GM12878 (cell line): Measurements from ENCODE around the gene NUDT1.

Source experiments
- BMI1 ChIP-seq: fragments of 450-650 bp; IDR thresholded peaks from 2 replicates; pipeline ENCODE4 v1.6.1; 2016; ENCODE audit warnings: mild to moderate bottlenecking, moderate library complexity, borderline replicate concordance
- CHD4 ChIP-seq: fragments of 200-600 bp; sonication (generic); IDR thresholded peaks from 2 replicates; pipeline ENCODE4 v1.6.1; 2016; ENCODE audit warnings: mild to moderate bottlenecking
- ESRRA ChIP-seq: IDR thresholded peaks from 2 replicates; pipeline ENCODE4 v1.6.1; 2012; ENCODE audit warnings: mild to moderate bottlenecking, low read length, improper control_type of control experiment
- GABPA ChIP-seq: IDR thresholded peaks from 2 replicates; pipeline ENCODE4 v1.6.1; 2014; ENCODE audit warnings: antibody characterized with exemption, low read depth, mild to moderate bottlenecking, inconsistent platforms
- NFIC ChIP-seq: IDR thresholded peaks from 2 replicates; pipeline ENCODE4 v1.6.1; 2012; ENCODE audit warnings: low read depth, mild to moderate bottlenecking, inconsistent platforms, low read length, moderate library complexity
- NR2C2 ChIP-seq: IDR thresholded peaks from 2 replicates; pipeline ENCODE4 v1.6.1; 2011; ENCODE audit warnings: borderline replicate concordance, low read depth; ENCODE audit not compliant: control insufficient read depth, insufficient read length
- POLR2AphosphoS2 ChIP-seq: IDR thresholded peaks from 2 replicates; pipeline ENCODE4 v1.6.1; 2011; ENCODE audit warnings: low read depth, mild to moderate bottlenecking, low read length, improper control_type of control experiment, moderate library complexity
- SUPT20H ChIP-seq: IDR thresholded peaks from 2 replicates; pipeline ENCODE4 v1.6.1; 2011; ENCODE audit warnings: low read depth, mild to moderate bottlenecking, low read length, moderate library complexity, borderline replicate concordance; ENCODE audit not compliant: control insufficient read depth
- ZNF274 ChIP-seq: IDR thresholded peaks from one replicate; pipeline ENCODE4 v1.8.0; 2011; ENCODE audit not compliant: insufficient read length, insufficient read depth
- TF ChIP-seq, protein P1 (sequence below), 3 experiments: IDR thresholded peaks in 2 of 3; conservative IDR thresholded peaks in 1 of 3; 2 replicates each; pipeline ENCODE4 v1.5.1; 2011; ENCODE audit warnings: low read depth in 3 of 3, low read length in 3 of 3, mild to moderate bottlenecking in 3 of 3, control low read depth in 2 of 3, moderate library complexity in 2 of 3, inconsistent platforms in 1 of 3, mixed read lengths in 1 of 3; ENCODE audit not compliant: control insufficient read depth in 2 of 3, insufficient read depth in 1 of 3; ENCODE audit errors: extremely low read depth in 1 of 3
- TF ChIP-seq, protein P2 (sequence below): IDR thresholded peaks from 2 replicates; pipeline ENCODE4 v1.6.1; 2012; ENCODE audit warnings: mild to moderate bottlenecking, low read depth, low read length

DNA sequence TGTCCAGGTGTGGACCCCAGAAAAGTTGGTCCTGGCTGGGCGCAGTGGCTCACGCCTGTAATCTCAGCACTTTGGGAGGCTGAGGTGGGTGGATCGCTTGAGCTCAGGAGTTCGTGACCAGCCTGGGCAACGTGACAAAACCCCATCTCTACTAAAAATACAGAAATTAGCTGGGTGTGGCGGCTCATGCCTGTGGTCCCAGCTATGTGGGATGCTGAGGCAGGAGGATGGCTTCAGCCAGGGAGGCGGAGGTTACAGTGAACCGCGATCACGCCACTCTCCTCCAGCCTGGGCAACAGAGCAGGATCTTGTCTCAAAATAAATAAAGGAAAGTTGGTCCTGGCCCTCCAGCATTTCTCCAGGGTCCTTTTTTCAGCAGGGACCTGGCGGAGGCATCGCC is 1.4 kb downstream of the NUDT1 start:
- TF ChIP-seq, protein P1, sequence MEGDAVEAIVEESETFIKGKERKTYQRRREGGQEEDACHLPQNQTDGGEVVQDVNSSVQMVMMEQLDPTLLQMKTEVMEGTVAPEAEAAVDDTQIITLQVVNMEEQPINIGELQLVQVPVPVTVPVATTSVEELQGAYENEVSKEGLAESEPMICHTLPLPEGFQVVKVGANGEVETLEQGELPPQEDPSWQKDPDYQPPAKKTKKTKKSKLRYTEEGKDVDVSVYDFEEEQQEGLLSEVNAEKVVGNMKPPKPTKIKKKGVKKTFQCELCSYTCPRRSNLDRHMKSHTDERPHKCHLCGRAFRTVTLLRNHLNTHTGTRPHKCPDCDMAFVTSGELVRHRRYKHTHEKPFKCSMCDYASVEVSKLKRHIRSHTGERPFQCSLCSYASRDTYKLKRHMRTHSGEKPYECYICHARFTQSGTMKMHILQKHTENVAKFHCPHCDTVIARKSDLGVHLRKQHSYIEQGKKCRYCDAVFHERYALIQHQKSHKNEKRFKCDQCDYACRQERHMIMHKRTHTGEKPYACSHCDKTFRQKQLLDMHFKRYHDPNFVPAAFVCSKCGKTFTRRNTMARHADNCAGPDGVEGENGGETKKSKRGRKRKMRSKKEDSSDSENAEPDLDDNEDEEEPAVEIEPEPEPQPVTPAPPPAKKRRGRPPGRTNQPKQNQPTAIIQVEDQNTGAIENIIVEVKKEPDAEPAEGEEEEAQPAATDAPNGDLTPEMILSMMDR (IDR thresholded peaks at IDR 0.05 in 2 of 3, conservative IDR thresholded peaks at IDR 0.05 in 1 of 3; ENCODE audit: control insufficient read depth in 2 of 3, extremely low read depth in 1 of 3, insufficient read depth in 1 of 3, low read depth in 3 of 3, low read length in 3 of 3), result no peak
- TF ChIP-seq NR2C2 (no peak), SUPT20H (no peak), BMI1 (no peak), ZNF274 (no peak), CHD4 (no peak), GABPA (no peak), POLR2AphosphoS2 (no peak), NFIC (no peak), ESRRA (no peak)
- TF ChIP-seq, protein P2, sequence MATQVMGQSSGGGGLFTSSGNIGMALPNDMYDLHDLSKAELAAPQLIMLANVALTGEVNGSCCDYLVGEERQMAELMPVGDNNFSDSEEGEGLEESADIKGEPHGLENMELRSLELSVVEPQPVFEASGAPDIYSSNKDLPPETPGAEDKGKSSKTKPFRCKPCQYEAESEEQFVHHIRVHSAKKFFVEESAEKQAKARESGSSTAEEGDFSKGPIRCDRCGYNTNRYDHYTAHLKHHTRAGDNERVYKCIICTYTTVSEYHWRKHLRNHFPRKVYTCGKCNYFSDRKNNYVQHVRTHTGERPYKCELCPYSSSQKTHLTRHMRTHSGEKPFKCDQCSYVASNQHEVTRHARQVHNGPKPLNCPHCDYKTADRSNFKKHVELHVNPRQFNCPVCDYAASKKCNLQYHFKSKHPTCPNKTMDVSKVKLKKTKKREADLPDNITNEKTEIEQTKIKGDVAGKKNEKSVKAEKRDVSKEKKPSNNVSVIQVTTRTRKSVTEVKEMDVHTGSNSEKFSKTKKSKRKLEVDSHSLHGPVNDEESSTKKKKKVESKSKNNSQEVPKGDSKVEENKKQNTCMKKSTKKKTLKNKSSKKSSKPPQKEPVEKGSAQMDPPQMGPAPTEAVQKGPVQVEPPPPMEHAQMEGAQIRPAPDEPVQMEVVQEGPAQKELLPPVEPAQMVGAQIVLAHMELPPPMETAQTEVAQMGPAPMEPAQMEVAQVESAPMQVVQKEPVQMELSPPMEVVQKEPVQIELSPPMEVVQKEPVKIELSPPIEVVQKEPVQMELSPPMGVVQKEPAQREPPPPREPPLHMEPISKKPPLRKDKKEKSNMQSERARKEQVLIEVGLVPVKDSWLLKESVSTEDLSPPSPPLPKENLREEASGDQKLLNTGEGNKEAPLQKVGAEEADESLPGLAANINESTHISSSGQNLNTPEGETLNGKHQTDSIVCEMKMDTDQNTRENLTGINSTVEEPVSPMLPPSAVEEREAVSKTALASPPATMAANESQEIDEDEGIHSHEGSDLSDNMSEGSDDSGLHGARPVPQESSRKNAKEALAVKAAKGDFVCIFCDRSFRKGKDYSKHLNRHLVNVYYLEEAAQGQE, result no peak
